Measurements from ENCODE around the gene PCDHGB3.

PCDHGB3 gene

GRCh38 chr5:141419074-141419880 lies 49.2 kb downstream of the PCDHGB3 start:
- no peak for DNase-seq (ENCODE audit: low spot score)

DNA sequence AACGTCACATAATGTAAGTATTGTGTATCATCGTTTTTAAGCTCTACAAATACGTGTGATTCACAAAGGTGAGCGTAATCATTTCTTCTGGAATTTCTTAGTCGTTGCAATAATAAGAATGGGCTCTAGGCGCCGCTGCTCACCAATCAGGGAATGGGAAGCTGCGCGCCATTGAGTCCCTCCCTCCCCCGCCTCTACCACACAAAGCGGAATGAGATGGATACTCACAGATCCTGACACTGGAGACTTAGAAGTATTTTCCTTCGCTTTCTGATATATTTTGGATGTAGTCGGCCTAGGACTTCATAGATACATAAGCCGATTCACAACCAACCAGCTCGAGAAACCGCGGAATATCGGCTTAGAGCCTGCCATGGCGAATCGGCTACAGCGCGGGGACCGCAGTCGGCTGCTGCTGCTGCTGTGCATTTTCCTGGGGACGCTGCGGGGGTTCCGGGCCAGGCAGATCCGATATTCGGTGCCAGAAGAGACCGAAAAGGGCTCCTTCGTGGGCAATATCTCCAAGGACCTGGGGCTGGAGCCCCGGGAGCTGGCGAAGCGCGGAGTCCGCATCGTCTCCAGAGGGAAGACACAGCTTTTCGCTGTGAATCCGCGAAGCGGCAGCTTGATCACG lies 50.9 kb downstream of the PCDHGB3 start, which contains the start of gene PCDHGA11:
Gene PCDHGA11 (plus strand): TSS at position 197 of the 634 bp plus-strand sequence. CDS start 177 bp downstream, at position 374.
- DNase-seq (ENCODE audit: low spot score) = no peak

- DNase-seq (ENCODE audit: low spot score) = no peak
Measured at GRCh38 chr5:141421489-141421855, 51.4 kb downstream of the PCDHGB3 start.
